Activated naive CD8-positive, alpha-beta T cell treated with anti-CD3 and anti-CD28 coated beads, Interleukin-2, amount 50 U/mL, for 24 hours (primary cell): ENCODE data around the gene LRRC31.
A peak's percentile ranks its signal among the peaks of the same experiment; 100 is the strongest.

ENCODE experiments used
- ATAC-seq: fragments of 150-1000 bp; cut with Tn5 transposase; one replicate; pipeline ENCODE4 v1.10.0; 2021
- DNase-seq: peaks from one replicate; pipeline ENCODE4 v3.0.0; 2021
- H3K27ac Mint-ChIP-seq: one replicate; pipeline ENCODE4 v1.8.0; 2021; ENCODE audit warnings: mild to moderate bottlenecking, mixed read lengths
- H3K27me3 Mint-ChIP-seq: one replicate; pipeline ENCODE4 v1.8.0; 2021; ENCODE audit warnings: mixed read lengths
- H3K36me3 Mint-ChIP-seq: one replicate; pipeline ENCODE4 v1.8.0; 2021; ENCODE audit warnings: low read depth, mixed read lengths
- H3K4me1 Mint-ChIP-seq: one replicate; pipeline ENCODE4 v1.8.0; 2021; ENCODE audit warnings: mixed read lengths
- H3K4me3 Mint-ChIP-seq: one replicate; pipeline ENCODE4 v1.8.0; 2021; ENCODE audit warnings: mild to moderate bottlenecking, moderate library complexity, mixed read lengths
- H3K9me3 Mint-ChIP-seq: one replicate; pipeline ENCODE4 v1.8.0; 2021; ENCODE audit warnings: mixed read lengths

Gene LRRC31

DNA sequence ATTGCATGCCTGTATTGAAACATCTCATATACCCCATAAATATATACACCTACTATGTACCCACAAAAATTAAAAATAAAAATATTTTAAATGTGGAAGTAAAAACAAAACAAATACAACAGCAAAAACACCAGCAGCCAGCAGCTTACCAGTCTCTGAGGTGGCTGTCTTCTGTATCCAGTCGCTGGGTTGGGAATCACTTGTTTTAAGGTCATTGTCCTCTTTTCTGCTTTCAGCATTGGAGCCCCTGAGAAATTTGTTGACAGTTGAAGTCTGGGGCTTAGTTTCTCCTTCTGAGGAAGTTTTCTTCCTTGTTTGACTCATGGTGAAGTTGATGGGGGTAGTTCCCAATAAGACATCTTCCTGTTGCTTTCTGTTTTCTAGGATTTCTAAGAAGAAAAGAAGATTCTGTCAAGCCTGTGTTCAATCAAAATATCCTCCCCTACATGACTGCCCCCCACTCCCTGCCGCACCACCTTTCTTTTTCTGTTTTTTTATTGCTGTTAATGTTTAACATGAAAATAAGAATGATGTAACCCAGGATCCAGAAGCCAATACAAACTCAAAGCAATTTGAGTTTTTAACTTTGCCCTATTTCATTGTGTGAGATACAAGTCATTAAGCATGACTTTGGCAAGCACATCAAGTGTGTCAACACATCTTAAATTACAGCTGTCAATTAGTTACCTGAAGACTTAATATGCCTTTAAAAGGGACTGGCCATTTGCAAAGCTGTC, at the start of gene LRRC31:
LRRC31 (minus strand) TSS at position 452 of the 737 bp plus-strand sequence; CDS start at position 324, 128 bp downstream.
- Mint-ChIP-seq H3K36me3 (no peaks in the 10 kb centered on the region), H3K4me3 (no peak within 1 kb of the TSS), H3K4me1 (peaks cover 29% of the 10 kb centered on the region), H3K27me3 (peaks cover 4% of the 10 kb centered on the region), H3K9me3 (no peaks in the 10 kb centered on the region), H3K27ac (no peak within 1 kb of the TSS)
- DNase-seq: no peak
- no peak for ATAC-seq

- Mint-ChIP-seq H3K9me3 (no peaks in the 10 kb centered on the region), H3K4me3 (no peak overlapping the region), H3K27me3 (no peaks in the 10 kb centered on the region), H3K4me1 (no peaks in the 10 kb centered on the region), H3K36me3 (no peaks in the 10 kb centered on the region), H3K27ac (no peak overlapping the region)
- DNase-seq: no peak
- no peak for ATAC-seq
These were observed 44.6 kb upstream of the LRRC31 start for GRCh38 chr3:169914321-169914720.

- H3K27me3 Mint-ChIP-seq: no peaks in the 10 kb centered on the region
- H3K4me1 Mint-ChIP-seq: no peaks in the 10 kb centered on the region
- H3K9me3 Mint-ChIP-seq: no peaks in the 10 kb centered on the region
- H3K4me3 Mint-ChIP-seq: no peak overlapping the region
- DNase-seq (no peak), ATAC-seq (no peak)
- no peaks in the 10 kb centered on the region for H3K36me3 Mint-ChIP-seq
- no peak overlapping the region for H3K27ac Mint-ChIP-seq
These were observed 43.6 kb upstream of the LRRC31 start for GRCh38 chr3:169913323-169913722.

GRCh38 chr3:169911272-169911671, 41.5 kb upstream of the LRRC31 start, which contains the start of gene SAMD7:
Gene SAMD7, plus strand, starts transcription at chr3:169911572. Its CDS starts 7,927 bp downstream, at chr3:169919499.
- no peak within 1 kb of the TSS for H3K4me3 Mint-ChIP-seq
- no peaks in the 10 kb centered on the region for H3K4me1 Mint-ChIP-seq
- H3K27ac Mint-ChIP-seq: no peak within 1 kb of the TSS
- DNase-seq: no peak
- no peaks in the 10 kb centered on the region for H3K27me3 Mint-ChIP-seq
- no peak for ATAC-seq
- no peaks in the 10 kb centered on the region for H3K36me3 Mint-ChIP-seq
- no peaks in the 10 kb centered on the region for H3K9me3 Mint-ChIP-seq

DNA sequence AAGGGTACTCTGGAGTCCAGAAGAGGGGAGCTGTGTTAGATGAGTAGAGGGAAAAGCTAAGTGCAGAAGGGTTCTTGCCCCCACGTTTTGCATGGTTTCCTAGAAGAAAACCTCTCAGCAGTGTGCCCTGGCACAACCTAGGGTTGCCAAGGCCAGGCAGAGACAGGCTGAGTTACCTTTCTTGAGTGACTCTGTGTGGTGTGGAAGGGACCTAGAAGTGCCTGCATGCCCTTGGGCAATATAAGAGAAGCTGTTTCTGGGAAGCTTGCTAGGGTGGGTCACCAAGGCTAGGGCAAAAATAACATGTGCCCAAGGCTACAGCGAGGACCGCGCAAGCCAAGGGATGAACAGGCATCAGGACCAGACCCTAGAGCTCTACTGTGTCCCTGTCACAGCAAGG, 38.2 kb upstream of the LRRC31 start:
- Mint-ChIP-seq H3K9me3 (no peaks in the 10 kb centered on the region), H3K27me3 (peaks cover 5% of the 10 kb centered on the region), H3K4me3 (no peak overlapping the region), H3K27ac (no peak overlapping the region), H3K4me1 (no peaks in the 10 kb centered on the region), H3K36me3 (no peaks in the 10 kb centered on the region)
- no peak for DNase-seq
- peak; percentile 20 for ATAC-seq

DNA sequence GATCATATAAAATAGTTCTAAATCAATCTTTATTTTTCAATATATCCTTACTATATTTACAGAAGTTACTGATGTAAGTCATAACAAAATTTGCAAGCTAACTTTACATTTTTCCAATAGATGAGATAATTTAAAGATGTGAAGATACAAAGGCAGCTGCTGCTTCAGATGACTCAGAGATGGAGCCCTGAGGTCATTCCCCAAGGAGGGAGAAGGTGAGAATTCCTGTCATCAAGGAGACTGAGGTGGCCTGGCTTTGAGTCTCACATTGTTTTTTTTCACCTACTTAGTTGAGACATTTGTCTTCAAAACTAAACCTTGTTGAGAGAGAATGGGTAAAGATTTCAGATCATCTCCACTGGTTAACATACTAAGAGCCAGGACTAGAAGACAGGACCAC, 37.7 kb upstream of the LRRC31 start:
- ATAC-seq (no peak), DNase-seq (no peak)
- Mint-ChIP-seq H3K27ac (no peak overlapping the region), H3K4me1 (no peaks in the 10 kb centered on the region), H3K36me3 (no peaks in the 10 kb centered on the region), H3K27me3 (peaks cover 5% of the 10 kb centered on the region), H3K9me3 (no peaks in the 10 kb centered on the region), H3K4me3 (no peak overlapping the region)

- DNase-seq: no peak
- H3K9me3 Mint-ChIP-seq: peaks cover 13% of the 10 kb centered on the region
- no peaks in the 10 kb centered on the region for H3K4me1 Mint-ChIP-seq
- no peak for ATAC-seq
- H3K27ac Mint-ChIP-seq: no peak overlapping the region
- H3K36me3 Mint-ChIP-seq: peaks cover 5% of the 10 kb centered on the region
- H3K27me3 Mint-ChIP-seq: peaks cover 5% of the 10 kb centered on the region
- H3K4me3 Mint-ChIP-seq: no peak overlapping the region
These were observed 35.7 kb upstream of the LRRC31 start for GRCh38 chr3:169905404-169905803.

DNA sequence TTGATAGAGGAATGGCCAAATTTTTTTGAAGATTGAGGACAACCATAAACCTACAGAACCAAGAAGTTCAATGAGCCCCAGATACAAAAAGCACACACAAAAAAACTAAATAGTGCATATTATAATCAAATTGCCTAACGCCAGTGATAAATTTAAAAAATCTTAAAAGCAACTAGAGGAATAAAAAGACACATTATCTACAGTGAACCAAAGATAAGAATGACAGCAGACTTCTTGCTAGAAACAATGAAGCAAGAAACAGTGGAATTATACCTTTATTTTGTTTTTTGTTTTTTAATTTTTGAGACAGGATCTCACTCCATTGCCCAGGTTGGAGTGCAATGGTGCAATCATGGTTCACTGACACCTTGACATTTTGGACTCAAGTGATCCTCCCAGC, 31.7 kb upstream of the LRRC31 start:
- Mint-ChIP-seq H3K27ac (no peak overlapping the region), H3K9me3 (peaks cover 20% of the 10 kb centered on the region), H3K27me3 (peaks cover 5% of the 10 kb centered on the region), H3K4me1 (no peaks in the 10 kb centered on the region), H3K36me3 (peaks cover 5% of the 10 kb centered on the region), H3K4me3 (no peak overlapping the region)
- no peak for ATAC-seq
- DNase-seq: no peak

GRCh38 chr3:169897284-169897683, 27.5 kb upstream of the LRRC31 start:
- Mint-ChIP-seq H3K9me3 (peaks cover 20% of the 10 kb centered on the region), H3K27me3 (no peaks in the 10 kb centered on the region), H3K27ac (no peak overlapping the region), H3K4me1 (no peaks in the 10 kb centered on the region), H3K36me3 (peaks cover 5% of the 10 kb centered on the region), H3K4me3 (no peak overlapping the region)
- ATAC-seq (no peak), DNase-seq (no peak)

DNA sequence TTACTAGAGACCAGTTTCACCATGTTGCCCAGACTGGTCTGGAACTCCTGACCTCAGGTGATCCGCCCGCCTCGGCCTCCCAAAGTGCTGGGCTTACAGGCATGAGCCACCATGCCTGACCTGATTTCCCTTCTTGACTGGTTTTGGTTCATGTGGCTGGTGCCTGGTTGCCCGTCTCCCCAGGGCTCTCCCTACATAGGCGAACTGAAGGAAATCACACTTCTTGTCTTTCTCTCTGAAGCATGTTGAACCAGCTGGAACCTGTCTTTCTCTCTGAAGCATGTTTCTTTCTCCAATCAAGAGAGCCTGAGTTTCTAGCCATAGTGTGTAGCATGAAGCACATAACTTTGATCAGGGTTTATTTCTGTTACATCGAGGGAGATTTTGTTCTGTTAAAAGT, 25.3 kb upstream of the LRRC31 start:
- ATAC-seq (no peak), DNase-seq (no peak)
- Mint-ChIP-seq H3K27ac (no peak overlapping the region), H3K4me3 (no peak overlapping the region), H3K36me3 (no peaks in the 10 kb centered on the region), H3K27me3 (no peaks in the 10 kb centered on the region), H3K4me1 (no peaks in the 10 kb centered on the region), H3K9me3 (peaks cover 4% of the 10 kb centered on the region)

GRCh38 chr3:169894110-169894509, 24.4 kb upstream of the LRRC31 start:
- Mint-ChIP-seq H3K9me3 (no peaks in the 10 kb centered on the region), H3K36me3 (no peaks in the 10 kb centered on the region), H3K27ac (no peak overlapping the region), H3K27me3 (no peaks in the 10 kb centered on the region), H3K4me3 (no peak overlapping the region), H3K4me1 (no peaks in the 10 kb centered on the region)
- DNase-seq: no peak
- ATAC-seq: no peak

DNA sequence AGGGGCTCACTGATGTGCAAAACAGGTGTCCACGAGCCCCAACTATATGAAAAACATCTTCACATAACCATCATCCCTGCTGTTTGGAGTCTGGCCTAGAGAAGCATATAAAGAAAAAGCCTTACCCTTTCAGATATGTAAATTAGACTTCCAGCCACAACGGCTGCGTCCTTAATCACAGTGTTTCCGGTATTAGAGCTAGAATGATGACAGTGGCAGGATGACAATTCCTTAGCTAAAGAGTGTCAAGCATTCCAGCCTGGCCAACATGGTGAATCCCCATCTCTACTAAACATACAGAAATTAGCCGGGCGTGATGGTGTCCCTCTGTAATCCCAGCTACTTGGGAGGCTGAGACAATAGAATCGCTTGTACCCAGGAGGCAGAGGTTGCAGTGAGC, 22.2 kb upstream of the LRRC31 start:
- Mint-ChIP-seq H3K4me1 (no peaks in the 10 kb centered on the region), H3K9me3 (no peaks in the 10 kb centered on the region), H3K4me3 (no peak overlapping the region), H3K27ac (no peak overlapping the region), H3K27me3 (no peaks in the 10 kb centered on the region), H3K36me3 (no peaks in the 10 kb centered on the region)
- DNase-seq (no peak), ATAC-seq (no peak)

- Mint-ChIP-seq H3K4me3 (no peak overlapping the region), H3K9me3 (no peaks in the 10 kb centered on the region), H3K36me3 (no peaks in the 10 kb centered on the region), H3K4me1 (no peaks in the 10 kb centered on the region), H3K27me3 (no peaks in the 10 kb centered on the region), H3K27ac (no peak overlapping the region)
- no peak for ATAC-seq
- DNase-seq: no peak
These were observed 16.9 kb upstream of the LRRC31 start for GRCh38 chr3:169886671-169887070.

- H3K9me3 Mint-ChIP-seq: no peaks in the 10 kb centered on the region
These were observed 11.0 kb upstream of the LRRC31 start for GRCh38 chr3:169880576-169881250.

GRCh38 chr3:169879845-169880575, 10.3 kb upstream of the LRRC31 start:
- Mint-ChIP-seq H3K9me3 (no peaks in the 10 kb centered on the region), H3K36me3 (no peaks in the 10 kb centered on the region), H3K4me3 (no peak overlapping the region), H3K4me1 (peaks cover 2% of the 10 kb centered on the region), H3K27me3 (no peaks in the 10 kb centered on the region), H3K27ac (no peak overlapping the region)
- ATAC-seq (peak; percentile 20), DNase-seq (no peak)

More at GRCh38 chr3:169880576-169881250, 11.0 kb upstream of the LRRC31 start:
- H3K36me3 Mint-ChIP-seq: no peaks in the 10 kb centered on the region
- peaks cover 2% of the 10 kb centered on the region for H3K4me1 Mint-ChIP-seq
- no peak overlapping the region for H3K27ac Mint-ChIP-seq
- H3K4me3 Mint-ChIP-seq: no peak overlapping the region
- no peaks in the 10 kb centered on the region for H3K27me3 Mint-ChIP-seq
- DNase-seq (no peak), ATAC-seq (no peak)
